Stimulated activated CD4-positive, alpha-beta T cell treated with anti-CD3 and anti-CD28 coated beads, TNF-alpha, amount 100 ng/mL, for 24 hours (primary cell): ENCODE results near the gene GPSM1.
"Not testable (repeated sequence)": the region's sequence is repeated elsewhere in the genome, so short reads cannot be mapped to it uniquely, and the experiment has no call there.

Experiments used
- DNase-seq, 3 experiments: peaks; one replicate each; pipeline ENCODE4 v3.0.0-alpha.2; 2020; ENCODE audit warnings: low read depth in 3 of 3

GPSM1 gene

GRCh38 chr9:136394312-136395019, 67.1 kb downstream of the GPSM1 start:
- no peak for DNase-seq

DNA sequence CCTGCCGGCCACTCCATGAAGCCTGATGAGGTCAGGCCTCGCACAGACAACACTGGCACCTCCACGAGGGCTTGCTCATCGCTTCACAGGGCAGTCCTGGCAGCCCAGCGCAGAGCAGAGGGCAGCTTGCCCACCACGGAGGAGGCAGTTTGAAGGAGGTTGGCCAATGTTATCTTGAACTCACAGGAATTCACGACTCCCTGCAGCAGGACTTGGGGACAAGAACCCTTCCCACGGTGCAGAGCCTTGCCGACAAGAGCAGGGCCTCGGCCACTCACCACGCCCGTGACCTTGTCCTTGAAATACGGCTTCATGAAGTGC, 67.6 kb downstream of the GPSM1 start:
- no peak for DNase-seq

DNA sequence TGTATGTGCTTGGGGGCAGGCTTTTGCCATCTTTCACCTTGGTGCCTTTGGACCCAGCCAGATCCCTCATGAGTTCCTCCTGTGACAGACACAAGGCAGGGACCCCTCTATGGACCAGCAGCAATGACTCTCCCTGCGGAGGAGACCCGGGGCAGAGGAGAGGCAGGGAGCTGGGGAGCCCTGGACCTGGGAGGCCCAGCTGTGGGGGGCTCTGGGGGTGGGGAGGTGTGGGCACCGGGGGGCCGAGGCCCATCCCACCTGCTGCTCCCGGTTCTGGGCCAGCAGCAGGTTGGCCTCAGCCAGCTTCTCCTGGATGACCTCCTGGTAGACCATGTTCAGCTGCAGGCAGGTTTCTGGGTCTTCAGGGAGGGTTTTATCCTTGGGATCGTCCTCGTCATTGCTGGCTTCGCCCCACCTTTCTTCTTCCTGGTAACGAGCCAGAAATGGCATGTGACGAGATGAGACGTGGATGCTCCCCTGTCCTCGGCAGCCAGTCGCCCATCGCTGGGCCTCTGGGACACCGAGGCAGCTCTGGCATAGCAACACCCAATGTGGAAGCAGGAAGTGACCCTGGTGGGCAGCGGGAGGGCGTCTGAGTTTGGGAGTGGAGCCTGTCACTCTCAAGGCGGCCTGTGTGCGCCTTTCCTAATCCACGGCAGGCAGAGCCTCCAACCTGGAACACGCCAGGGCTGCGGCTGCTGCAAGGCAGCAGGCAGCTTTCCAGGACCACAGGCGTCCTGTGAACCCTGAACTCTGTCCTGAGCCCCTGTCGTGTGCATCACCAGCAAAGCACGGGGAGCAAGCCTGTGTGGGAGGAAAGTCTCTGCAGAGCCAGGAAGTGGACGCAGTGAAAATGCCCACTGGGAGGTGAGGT, 68.2 kb downstream of the GPSM1 start:
- DNase-seq: no peak

DNA sequence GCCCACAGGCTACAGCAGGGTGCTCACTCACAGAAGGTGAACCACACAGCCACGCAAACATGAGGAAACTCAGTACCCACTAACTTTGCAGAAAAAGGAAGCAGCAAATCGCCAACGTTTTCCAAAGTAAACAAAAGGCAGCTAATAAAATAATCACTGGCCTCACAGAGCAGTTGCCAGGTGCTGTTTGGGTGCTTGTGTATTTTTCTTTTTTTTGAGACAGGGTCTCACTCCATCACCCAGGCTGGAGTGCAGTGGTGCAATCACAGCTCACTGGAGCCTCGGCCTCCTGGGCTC, 68.8 kb downstream of the GPSM1 start:
- no peak for DNase-seq

- no peak for DNase-seq
Measured at GRCh38 chr9:136397643-136398042, 70.3 kb downstream of the GPSM1 start.

GRCh38 chr9:136398286-136398685, 70.9 kb downstream of the GPSM1 start:
- no peak for DNase-seq

DNA sequence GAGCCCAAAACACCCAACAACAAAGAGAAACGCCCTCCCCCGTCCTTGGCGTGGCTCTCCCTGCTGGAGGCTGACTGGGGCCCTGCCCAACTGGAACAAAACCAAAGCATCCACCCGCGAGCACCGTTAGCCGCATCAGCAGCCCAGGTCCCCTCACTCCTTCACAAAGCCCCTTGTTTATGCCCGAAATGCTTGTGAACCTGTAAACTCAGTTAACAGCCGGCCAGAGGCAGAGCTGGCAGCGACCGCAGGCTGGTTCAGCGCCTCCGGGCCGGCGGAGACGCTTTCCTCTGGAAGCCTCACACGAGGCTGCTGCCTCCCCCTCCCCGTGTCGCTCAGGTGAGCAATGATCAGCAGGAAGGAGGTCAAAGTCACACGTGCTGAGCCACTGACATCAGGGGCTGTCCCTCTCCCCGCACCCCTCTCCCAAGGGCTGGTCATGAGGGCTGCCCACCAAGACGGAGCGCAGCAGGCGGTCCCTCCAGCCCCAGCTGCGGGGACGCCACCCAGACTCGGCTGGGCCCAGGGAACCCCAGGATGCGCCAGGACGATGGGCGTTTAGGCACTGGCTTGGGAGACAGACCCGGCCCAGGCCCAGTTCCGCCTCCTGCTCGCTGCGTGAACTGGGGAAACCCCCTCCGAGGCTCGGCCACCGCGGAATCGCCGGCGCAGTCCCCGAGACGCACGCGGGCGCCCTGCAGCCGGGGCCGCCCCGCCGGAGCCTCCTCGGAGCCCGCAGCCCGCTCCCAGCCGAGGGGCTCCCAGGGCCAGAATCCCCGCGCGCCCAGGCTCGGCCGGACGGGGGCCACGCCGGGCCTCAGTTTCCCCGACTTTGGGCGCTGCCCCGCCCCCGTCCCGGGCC, 72.1 kb downstream of the GPSM1 start:
- DNase-seq: peak in 1 of 3 experiments; percentile 49

DNA sequence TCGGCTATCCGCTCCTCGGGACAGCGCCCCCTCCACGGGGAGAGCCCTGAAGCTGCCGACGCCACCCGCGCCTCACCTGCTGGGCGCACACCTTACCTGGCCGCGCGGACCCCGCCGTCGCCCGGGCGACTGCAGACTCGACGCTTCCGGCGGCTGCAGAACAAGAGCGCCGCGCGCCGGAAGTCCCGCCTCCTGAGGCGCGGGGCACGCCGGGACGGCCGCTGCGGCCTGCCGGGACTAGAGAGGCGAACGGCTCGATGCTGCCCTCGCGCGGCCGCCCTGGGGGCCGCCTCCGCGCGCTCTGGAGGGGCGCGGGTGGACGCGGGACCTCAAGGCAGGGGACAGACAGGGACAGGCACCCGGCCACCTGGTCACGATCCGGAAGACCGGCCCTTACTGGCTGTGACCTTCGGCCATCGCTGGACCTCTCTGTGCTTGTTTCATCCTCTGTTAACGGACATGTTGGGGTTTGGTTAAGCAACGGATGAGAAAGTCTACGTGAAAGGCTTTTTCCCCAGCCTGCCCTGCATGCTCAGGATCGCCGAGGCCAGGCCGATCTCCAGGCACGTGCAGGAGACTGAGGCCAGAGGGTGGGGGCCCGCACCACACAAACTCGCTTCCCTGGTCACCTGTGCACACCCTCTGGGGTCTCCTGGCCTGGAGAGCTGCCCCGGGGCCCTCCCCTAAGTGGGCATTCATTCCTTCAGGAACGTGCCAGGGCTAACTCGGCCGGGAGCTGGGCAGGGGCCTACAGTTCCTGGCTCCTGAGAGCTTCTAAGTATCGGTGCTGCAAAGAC, 72.9 kb downstream of the GPSM1 start, which contains the start of gene SNAPC4:
Gene SNAPC4, minus strand, starts transcription at position 133 of the 797 bp plus-strand sequence. CDS start 1,742 bp downstream, outside the sequence.
- peak; percentile 73 to 85 (median 74) for DNase-seq

- no peak for DNase-seq
Measured at GRCh38 chr9:136401173-136401922, 74.0 kb downstream of the GPSM1 start.

- DNase-seq: no peak
Measured at GRCh38 chr9:136402067-136402466, 74.7 kb downstream of the GPSM1 start.

DNA sequence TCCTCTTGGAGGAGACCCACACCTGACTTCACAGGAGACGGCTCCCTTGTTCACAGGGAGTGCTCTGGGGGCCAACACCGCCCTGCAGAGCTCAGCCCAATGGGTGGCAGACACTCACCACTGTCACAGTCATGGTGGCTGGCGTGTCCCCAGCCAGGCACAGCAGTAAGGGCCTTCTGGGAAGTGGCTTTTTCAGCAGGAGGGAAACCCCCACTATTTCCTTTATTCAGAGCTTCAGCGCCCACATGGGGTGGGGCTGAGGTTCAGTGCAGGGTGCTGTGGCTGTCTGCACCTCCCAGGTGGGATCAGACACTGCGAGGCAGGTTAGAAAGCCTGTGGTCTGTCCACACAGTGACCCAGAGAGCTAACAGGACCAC, 76.2 kb downstream of the GPSM1 start:
- peak; percentile 51 to 75 (median 58) for DNase-seq

DNA sequence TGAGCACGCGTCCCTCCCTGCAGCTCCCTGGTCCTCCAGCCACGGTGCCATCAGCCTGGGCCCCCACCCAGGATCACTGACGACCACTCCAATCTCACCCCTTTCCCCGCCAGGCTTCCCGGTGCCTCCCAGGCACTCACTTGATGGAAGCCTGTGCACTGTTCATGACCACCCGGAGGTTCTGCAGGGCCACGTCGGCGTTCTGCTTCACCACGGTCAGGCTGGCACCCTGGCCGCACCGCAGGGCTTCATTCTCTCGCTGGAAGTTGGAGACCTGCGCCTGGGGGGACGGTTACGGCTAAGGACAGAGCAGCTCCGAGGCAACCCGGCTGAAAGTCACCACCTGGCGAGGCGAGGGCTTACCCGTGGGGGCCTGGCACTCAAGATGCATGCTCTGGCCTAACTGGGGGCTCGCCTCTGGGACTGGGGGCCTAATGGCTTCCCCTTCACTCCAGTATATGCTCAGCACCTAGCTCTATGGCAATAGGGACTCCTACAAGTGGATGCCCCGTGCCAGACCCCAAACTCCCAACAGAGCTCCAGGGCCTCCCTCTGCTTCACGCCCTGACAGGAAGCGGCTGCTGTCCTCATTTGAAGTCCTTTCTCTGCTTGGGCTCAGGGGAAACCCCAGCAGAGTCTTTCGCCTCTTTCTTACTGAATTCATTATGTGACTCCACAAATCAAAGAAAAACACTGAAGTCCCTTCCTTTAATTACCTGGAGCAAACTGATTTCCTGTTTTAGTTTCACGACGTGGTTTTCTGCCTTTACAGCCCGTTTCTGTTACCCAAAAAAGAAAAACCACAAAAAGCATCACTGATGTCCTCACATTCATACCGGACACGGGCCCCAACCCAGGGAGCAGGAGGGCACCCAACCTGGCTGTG, 76.8 kb downstream of the GPSM1 start:
- peak in 1 of 3 experiments; percentile 50 for DNase-seq

- DNase-seq: no peak
Measured at GRCh38 chr9:136404801-136405136, 77.4 kb downstream of the GPSM1 start.

- DNase-seq: no peak
Measured at GRCh38 chr9:136405481-136405880, 78.1 kb downstream of the GPSM1 start.

GRCh38 chr9:136405904-136406303, 78.6 kb downstream of the GPSM1 start:
- not testable (repeated sequence) for DNase-seq

GRCh38 chr9:136407061-136407460, 79.7 kb downstream of the GPSM1 start:
- DNase-seq: not testable (repeated sequence)

DNA sequence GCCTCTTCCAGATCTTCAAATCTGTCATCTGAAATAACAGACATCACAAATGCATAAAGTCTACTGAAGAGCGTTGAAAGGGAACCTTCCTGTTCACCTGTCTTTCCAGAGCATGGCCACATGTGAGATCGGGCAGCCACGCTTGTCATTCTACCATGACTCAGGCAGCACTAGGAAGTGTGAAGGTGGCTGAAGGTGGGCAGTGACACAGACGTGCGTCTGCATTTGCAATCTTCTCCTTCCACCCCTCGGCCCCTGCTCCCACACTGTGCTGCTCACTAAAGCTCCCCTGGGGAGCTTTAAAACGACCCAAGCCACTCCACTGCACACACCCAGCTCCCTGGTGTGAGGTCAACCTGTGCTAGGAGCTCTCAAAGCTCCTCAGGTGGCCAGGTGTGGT, 80.6 kb downstream of the GPSM1 start:
- DNase-seq: no peak
